Activated T-helper 1 cell treated with Interleukin-2 at 50 U/mL for 16 hours (primary cell): ENCODE measurements around the gene CCDC102A.

ENCODE experiments used
- DNase-seq: peaks from one replicate; pipeline ENCODE4 v3.0.0-alpha.2; 2020; ENCODE audit warnings: low read depth

The CCDC102A gene

GRCh38 chr16:57537581-57538234 lies 1.3 kb upstream of the CCDC102A start:
- DNase-seq = no peak

- no peak for DNase-seq
Measured at GRCh38 chr16:57537194-57537505, 779 bp upstream of the CCDC102A start.

- peak; percentile 91 for DNase-seq
Measured at GRCh38 chr16:57535680-57536305, 578 bp downstream of the CCDC102A start.

- no peak for DNase-seq
Measured at GRCh38 chr16:57534881-57535658, 1.3 kb downstream of the CCDC102A start.

- no peak for DNase-seq
Measured at GRCh38 chr16:57534337-57534880, 2.0 kb downstream of the CCDC102A start.

- no peak for DNase-seq
Measured at GRCh38 chr16:57533431-57534336, 2.7 kb downstream of the CCDC102A start.

- no peak for DNase-seq
Measured at GRCh38 chr16:57532266-57532625, 4.1 kb downstream of the CCDC102A start.

GRCh38 chr16:57531635-57532265 lies 4.6 kb downstream of the CCDC102A start:
- no peak for DNase-seq

GRCh38 chr16:57531253-57531575 lies 5.2 kb downstream of the CCDC102A start:
- DNase-seq = no peak

- no peak for DNase-seq
Measured at GRCh38 chr16:57530522-57531252, 5.7 kb downstream of the CCDC102A start.

GRCh38 chr16:57530104-57530521 lies 6.3 kb downstream of the CCDC102A start:
- peak; percentile 62 for DNase-seq

GRCh38 chr16:57529391-57530103 lies 6.8 kb downstream of the CCDC102A start:
- no peak for DNase-seq

- DNase-seq = no peak
Measured at GRCh38 chr16:57528499-57529390, 7.6 kb downstream of the CCDC102A start.

- no peak for DNase-seq
Measured at GRCh38 chr16:57527610-57528360, 8.6 kb downstream of the CCDC102A start.

- DNase-seq = no peak
Measured at GRCh38 chr16:57527027-57527426, 9.3 kb downstream of the CCDC102A start.

- DNase-seq = no peak
Measured at GRCh38 chr16:57526498-57526897, 9.9 kb downstream of the CCDC102A start.

GRCh38 chr16:57525761-57526160 lies 10.6 kb downstream of the CCDC102A start:
- DNase-seq = no peak

GRCh38 chr16:57522960-57523359 lies 13.4 kb downstream of the CCDC102A start:
- DNase-seq = no peak
